Heart right ventricle (tissue), 16 donors: ENCODE results near the gene TRPM3. TPM values are rescaled to one million over a fixed set of nuclear protein-coding genes. Genes with fewer than 3 reads are reported as not detected.

Experiments used
- ATAC-seq, 8 donors: fragments of 200-7000 bp; cut with Tn5 transposase; one replicate each; pipeline ENCODE4 v1.9.1; 2020; ENCODE audit warnings: mild to moderate bottlenecking in 8 of 8, moderate library complexity in 8 of 8, moderate number of reproducible peaks in 1 of 8
- DNase-seq, 2 donors: peaks; one replicate each; pipeline ENCODE4 v3.0.0-alpha.2; 2020
- H3K27ac ChIP-seq, 10 donors: fragments of 200-600 bp; sonication (generic) in 2 of 10; one replicate each; pipeline versions ENCODE4 v1.5.0 to v1.8.0; 2020 to 2022; ENCODE audit warnings: mild to moderate bottlenecking in 3 of 10
- H3K27me3 ChIP-seq, 7 donors: fragments of 200-600 bp; one replicate each; pipeline ENCODE4 v1.8.0; 2021 to 2022; ENCODE audit warnings: mild to moderate bottlenecking in 2 of 7
- H3K36me3 ChIP-seq, 9 donors: fragments of 200-600 bp; sonication (generic) in 1 of 9; one replicate each; pipeline versions ENCODE4 v1.5.0 to v1.8.0; 2020 to 2022; ENCODE audit warnings: mild to moderate bottlenecking in 2 of 9
- H3K4me1 ChIP-seq, 9 donors: fragments of 200-600 bp; sonication (generic) in 1 of 9; one replicate each; pipeline versions ENCODE4 v1.5.0 to v1.8.0; 2020 to 2022; ENCODE audit warnings: mild to moderate bottlenecking in 4 of 9
- H3K4me3 ChIP-seq, 10 donors: fragments of 200-600 bp; sonication (generic) in 2 of 10; one replicate each; pipeline versions ENCODE4 v1.5.0 to v1.8.0; 2020 to 2022; ENCODE audit warnings: mild to moderate bottlenecking in 7 of 10, moderate library complexity in 2 of 10
- H3K9me3 ChIP-seq, 11 donors: fragments of 200-600 bp in 10 of 11; sonication (generic) in 2 of 11; one replicate each; pipeline versions ENCODE4 v1.5.0 to v1.8.0; 2013 to 2022; ENCODE audit warnings: mild to moderate bottlenecking in 2 of 11, control low read depth in 1 of 11, moderate library complexity in 1 of 11
- CTCF ChIP-seq, 9 donors: fragments of 200-600 bp; sonication (generic) in 2 of 9; IDR thresholded peaks; one replicate each; pipeline versions ENCODE4 v1.5.0 to v1.8.0; 2021 to 2022; ENCODE audit warnings: antibody characterized with exemption in 9 of 9, mild to moderate bottlenecking in 5 of 9, moderate library complexity in 1 of 9
- WGBS, 2 donors: extraction: QIAGEN DNeasy Blood & Tissue Kit; methylation state at CpG; one replicate each; pipeline ENCODE4 v1.1.7; 2013; ENCODE audit warnings: inconsistent platforms in 1 of 2; 5-methylcytosine and 5-hydroxymethylcytosine counted together
- intact Hi-C, 10 donors: fragments of 100-400 bp; cut with DNase I; formaldehyde crosslinking; loops; one replicate each; pipeline versions ENCODE4 v1.11.1 to v1.14.2; 2022
- polyA plus RNA-seq, 2 donors: library from polyadenylated mRNA; stranded (reverse); fragments of 200-250 nt; gene quantifications; one replicate each; pipeline ENCODE4 v1.2.3, GENCODE V29; 2013
- total RNA-seq, 10 donors: library from RNA; stranded (reverse); fragmentation: NEBNext Ultra II Directional in 3 of 10; extraction: Animal tissue kit (Norgen Biotek cat#: 25700) in 3 of 10; gene quantifications; one replicate each; pipeline versions ENCODE4 v1.2.1 to v1.2.4, GENCODE V29; 2021 to 2023
- donor health status: Arrhythmogenic right ventricular cardiomyopathy.
- donor health status: ischemic (EF 13 %, LVEDD 7.1; RV severe dilation, severe dysfunction).
- donor health status: healthy with polysubstance abuse.
- donor health status: DM: no; HTN: yes; CAD: no.
- donor health status: DM: no; HTN: no; CAD: no.
- donor health status: ischemic (EF 25% LVEDD 6.9; RV normal size, moderate dysfunction).
- donor health status: ischemic (EF 25% LVEDD 5.7; RV mildly dilated, moderate dysfunction).
- donor health status: healthy.
- donor health status: DM: yes; HTN: yes; CAD: no.
- donor health status: Ischemic cardiomyopathy.
- donor health status: ischemic (EF 35%, LVEDD 5.7; RV mildly dilated, moderate dysfunction).
- donor health status: nonischemic (EF 11% LVEDD 7.7; RV severe dilation, severe dysfunction).
- donor health status: DM: yes; HTN: yes; CAD: no.
- donor health status: PGD.
- donor health status: ischemic (EF 29% LVEDD 5.4; RV normal size, mild dysfunction).
- donor health status: nonischemic (EF 23%, LVEDD 6.1; RV moderate dilation, normal function).

TRPM3 gene
- total and polyA plus RNA-seq, 12 donors: 0.05 to 1.3 (median 0.16) TPM; not detected in 1

DNA sequence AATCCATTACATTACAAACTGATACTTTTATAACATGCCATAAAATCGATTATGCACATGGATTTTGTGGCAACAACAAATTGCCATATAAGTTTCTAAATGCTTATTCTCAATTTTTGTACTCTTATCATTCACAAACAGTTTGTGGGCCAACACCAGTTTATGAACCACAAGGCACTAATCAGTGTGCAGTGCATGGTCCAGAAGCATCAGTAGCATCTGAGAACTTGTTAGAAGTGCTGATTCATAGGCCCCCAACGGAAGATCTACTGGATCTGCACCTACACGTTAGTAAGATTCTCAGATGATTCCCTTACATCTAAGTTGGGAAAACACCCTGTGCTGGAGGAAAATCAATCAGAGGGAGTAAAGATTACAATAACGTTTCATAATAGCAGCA, 242.8 kb downstream of the TRPM3 start:
- Histone ChIP-seq H3K9me3 (no peaks in the 10 kb centered on the region), H3K4me3 (no peak overlapping the region), H3K27me3 (no peaks in the 10 kb centered on the region), H3K4me1 (peaks cover 0 to 7% (median 0%) of the 10 kb centered on the region in 9 donors), H3K36me3 (no peaks in the 10 kb centered on the region), H3K27ac (no peak overlapping the region)
- no peak for TF ChIP-seq CTCF (IDR thresholded peaks at IDR 0.05)
- intact Hi-C loops: no loop called here
- ATAC-seq (no peak), DNase-seq (no peak)
- WGBS, 2 donors: 67 to 72% methylated on average over 4 of the region's 4 CpGs

DNA sequence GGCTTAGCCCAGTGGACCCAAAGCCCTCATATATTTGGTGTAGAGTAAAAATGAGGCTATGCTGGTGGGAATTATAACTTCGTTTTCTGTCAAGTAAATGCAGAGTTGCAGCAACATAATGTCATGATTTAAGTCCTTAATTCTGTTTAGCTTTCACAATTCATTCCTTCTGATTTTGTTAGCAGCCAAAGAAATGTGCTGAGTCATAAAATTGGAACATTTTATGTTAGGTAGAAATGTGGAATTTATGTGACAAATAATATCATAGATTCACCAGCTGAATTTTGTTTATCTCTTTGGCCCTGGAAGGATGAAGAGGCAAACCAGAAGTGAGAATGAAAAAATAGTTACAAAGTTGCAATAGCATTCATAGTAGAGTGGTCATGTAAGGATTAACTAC, 247.0 kb downstream of the TRPM3 start:
- H3K27me3 ChIP-seq: no peaks in the 10 kb centered on the region
- H3K27ac ChIP-seq: no peak overlapping the region
- H3K4me1 ChIP-seq: no peaks in the 10 kb centered on the region
- TF ChIP-seq CTCF (IDR thresholded peaks at IDR 0.05): no peak
- ATAC-seq (no peak), DNase-seq (no peak)
- intact Hi-C loops: no loop called here
- WGBS, 2 donors: 86 to 97% methylated on average over 1 of the region's 1 CpG
- no peaks in the 10 kb centered on the region for H3K36me3 ChIP-seq
- H3K9me3 ChIP-seq: peaks cover 0 to 2% (median 0%) of the 10 kb centered on the region in 11 donors
- no peak overlapping the region for H3K4me3 ChIP-seq

GRCh38 chr9:70873506-70873905, 247.9 kb downstream of the TRPM3 start:
- H3K4me3 ChIP-seq: no peak overlapping the region
- 80 to 85% methylated on average over 2 of the region's 2 CpGs for WGBS, 2 donors
- H3K9me3 ChIP-seq: peaks cover 0 to 2% (median 0%) of the 10 kb centered on the region in 11 donors
- DNase-seq (no peak), ATAC-seq (no peak)
- no peaks in the 10 kb centered on the region for H3K27me3 ChIP-seq
- H3K4me1 ChIP-seq: peaks cover 0 to 2% (median 0%) of the 10 kb centered on the region in 9 donors
- no peak for TF ChIP-seq CTCF (IDR thresholded peaks at IDR 0.05)
- intact Hi-C loops: no loop called here
- no peaks in the 10 kb centered on the region for H3K36me3 ChIP-seq
- no peak overlapping the region for H3K27ac ChIP-seq

DNA sequence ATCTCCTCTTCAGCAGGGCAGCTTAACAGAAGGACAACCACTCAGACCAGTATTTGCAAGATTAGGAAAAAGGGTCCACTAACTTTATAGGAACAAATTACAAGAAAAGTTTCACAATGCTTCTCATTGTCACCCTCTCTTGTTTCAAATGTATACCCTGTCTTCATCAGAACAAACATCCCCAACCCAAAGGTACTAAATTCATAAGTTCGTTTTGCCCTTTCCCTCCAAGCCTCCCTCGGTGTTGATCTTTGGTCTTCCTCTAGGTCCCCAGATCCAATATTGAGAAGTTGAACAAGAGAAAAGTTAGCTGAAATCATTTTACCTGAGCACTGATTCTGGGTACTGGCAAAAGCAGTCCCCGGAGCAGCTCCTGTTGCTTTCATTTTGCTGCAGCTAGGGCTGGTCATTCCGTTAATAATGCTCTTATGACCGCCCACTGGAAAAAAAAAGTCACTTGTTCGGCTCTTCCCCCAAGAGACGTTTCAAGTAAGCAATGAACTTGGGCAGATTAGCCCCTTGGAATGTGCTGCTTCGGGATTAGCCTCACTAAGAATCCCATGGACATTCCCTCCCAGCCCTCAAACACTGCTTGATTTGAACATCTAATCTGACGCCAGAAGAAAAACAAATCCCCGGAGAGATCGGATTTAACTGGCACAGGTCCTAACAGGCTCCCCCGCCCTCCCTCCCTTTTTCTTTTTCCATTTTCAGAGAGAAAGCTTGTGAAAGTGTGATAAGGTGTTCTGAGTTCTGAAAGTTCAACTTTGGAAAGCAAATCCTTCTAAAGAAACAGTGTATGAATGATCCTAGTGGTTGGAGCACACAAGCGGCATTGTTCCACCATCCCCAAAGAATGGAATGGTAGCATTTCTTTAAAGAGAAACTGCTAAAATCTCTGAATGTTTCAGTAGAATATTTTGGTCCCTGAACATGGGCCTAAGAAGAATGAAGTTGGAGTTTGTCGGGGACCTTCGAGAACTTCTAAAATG, 252.5 kb downstream of the TRPM3 start:
- DNase-seq: peak in 1 of 2 donors; percentile 13
- H3K4me3 ChIP-seq: peak overlapping the region in 9 of 10 donors; percentile 13 to 55 (median 49)
- H3K27ac ChIP-seq: peak overlapping the region in 1 of 10 donors; percentile 49
- H3K27me3 ChIP-seq: peaks cover 0 to 4% (median 0%) of the 10 kb centered on the region in 7 donors
- ATAC-seq: peak in 7 of 8 donors; percentile 38 to 75 (median 71)
- H3K9me3 ChIP-seq: peaks cover 0 to 2% (median 0%) of the 10 kb centered on the region in 11 donors
- 29 to 34% methylated on average over 15 of the region's 15 CpGs for WGBS, 2 donors
- H3K4me1 ChIP-seq: peaks cover 0 to 6% (median 0%) of the 10 kb centered on the region in 9 donors
- no peak for TF ChIP-seq CTCF (IDR thresholded peaks at IDR 0.05)
- H3K36me3 ChIP-seq: no peaks in the 10 kb centered on the region
- intact Hi-C loops: no loop called here
